HG03378 (cell line): ENCODE data around the gene SLC35E4.
"Not testable (repeated sequence)": the region's sequence is repeated elsewhere in the genome, so short reads cannot be mapped to it uniquely, and the experiment has no call there.

Source experiments
- ATAC-seq: cut with Tn5 transposase; IDR thresholded peaks from one replicate; pipeline ENCODE4 v1.9.1; 2021; ENCODE audit warnings: mild to moderate bottlenecking, moderate library complexity; ENCODE audit not compliant: unreplicated experiment

Gene SLC35E4

DNA sequence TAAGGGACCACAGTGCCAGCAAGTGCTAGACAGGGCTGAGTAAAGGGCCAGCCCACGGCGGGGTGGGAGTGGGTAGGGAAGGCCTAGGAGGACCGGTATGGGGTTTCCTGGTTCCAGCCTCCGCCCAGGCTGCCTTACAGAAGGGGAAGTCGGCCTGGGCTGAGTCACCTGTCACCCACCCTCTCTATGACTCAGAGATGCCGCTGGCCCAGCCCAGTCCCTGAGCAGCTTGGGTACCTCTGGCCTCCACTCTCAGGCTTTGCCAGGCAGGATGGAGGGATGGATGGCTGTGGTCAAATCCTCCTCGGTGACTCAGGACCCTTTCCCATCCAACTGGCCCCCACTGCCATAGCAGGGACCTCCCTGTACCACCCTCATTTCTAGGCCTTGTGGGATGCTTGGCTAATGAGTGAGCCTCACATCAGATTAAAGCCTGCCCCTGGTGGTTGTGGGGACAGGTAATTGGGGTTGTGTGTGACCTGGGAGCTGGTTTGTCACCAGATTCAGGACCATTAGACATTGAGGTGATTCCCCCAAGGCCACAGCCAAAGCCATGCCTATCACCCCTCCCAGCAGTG lies 13.9 kb downstream of the SLC35E4 start:
- ATAC-seq: peak; percentile 81

DNA sequence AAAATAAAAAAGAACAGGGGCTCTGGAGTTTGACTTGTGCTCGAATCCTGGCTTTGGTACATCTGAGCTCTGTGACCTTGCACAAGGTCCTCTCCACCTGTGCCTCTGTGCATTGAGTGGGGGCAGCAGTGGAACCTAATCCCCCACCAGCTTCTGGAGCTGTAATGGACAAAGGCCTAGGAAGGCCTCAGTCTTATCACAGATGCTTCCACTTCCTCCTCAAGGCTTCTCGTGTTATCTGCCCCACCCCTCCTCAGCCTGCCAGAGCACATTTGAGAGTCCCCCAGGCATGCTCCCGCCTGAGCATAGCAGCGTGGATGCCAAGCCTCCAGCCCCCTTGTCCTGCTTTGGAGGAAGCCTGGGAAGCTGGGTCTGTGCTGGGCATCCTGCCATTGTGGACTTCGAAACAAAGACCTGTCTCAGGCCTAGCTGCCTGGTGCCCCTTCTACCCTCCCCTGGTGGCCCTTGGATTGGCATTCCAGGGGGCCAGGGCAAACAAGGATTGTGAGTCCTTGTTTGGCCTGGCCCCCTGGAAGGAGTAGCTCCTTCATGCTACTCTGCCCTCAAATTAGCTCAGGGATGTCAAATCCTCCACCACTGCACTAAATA lies 15.0 kb downstream of the SLC35E4 start:
- ATAC-seq: no peak

DNA sequence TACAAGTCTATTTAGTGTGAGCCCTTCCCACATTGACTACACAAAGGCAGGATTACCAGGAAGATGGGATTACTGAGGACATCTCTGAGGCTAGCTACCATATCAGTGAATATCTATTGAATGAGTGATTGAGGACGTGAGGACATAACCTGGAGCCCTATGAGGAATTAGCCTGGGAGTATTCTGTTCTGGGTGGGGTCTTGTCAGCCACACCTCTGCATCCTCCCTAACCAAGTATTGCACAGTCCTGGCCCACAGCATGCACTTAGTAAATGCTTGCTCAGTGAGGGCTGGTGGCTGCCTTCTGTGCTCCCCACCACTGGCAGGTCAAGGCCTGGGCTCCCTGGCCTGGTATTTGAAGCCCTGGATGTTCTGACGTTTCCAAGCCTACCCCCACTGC lies 17.3 kb downstream of the SLC35E4 start:
- ATAC-seq: no peak

DNA sequence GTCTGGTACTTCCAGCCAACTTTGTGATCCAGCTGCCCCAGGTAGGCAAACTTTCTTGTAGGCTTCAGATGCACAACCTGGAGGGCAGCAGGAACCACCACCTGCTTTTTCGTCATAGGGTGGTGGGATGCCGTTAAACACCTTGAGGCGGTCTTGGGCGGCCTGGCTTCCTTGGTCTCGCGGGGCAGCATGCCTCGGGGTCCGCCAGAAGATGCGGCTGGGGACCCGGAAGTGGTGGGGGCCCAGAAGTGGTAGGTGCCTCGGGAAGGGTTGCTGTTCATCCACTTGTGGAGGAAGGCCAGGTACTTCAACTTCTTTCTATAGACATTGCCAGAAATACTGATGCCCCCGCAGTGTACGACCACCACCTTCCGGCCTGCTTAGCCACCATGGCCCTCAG lies 18.8 kb downstream of the SLC35E4 start:
- ATAC-seq: no peak

- no peak for ATAC-seq
Measured at GRCh38 chr22:30655532-30655931, 20.0 kb downstream of the SLC35E4 start.

GRCh38 chr22:30662040-30662439 lies 26.5 kb downstream of the SLC35E4 start:
- ATAC-seq: no peak

- ATAC-seq: no peak
Measured at GRCh38 chr22:30664798-30665197, 29.2 kb downstream of the SLC35E4 start.

DNA sequence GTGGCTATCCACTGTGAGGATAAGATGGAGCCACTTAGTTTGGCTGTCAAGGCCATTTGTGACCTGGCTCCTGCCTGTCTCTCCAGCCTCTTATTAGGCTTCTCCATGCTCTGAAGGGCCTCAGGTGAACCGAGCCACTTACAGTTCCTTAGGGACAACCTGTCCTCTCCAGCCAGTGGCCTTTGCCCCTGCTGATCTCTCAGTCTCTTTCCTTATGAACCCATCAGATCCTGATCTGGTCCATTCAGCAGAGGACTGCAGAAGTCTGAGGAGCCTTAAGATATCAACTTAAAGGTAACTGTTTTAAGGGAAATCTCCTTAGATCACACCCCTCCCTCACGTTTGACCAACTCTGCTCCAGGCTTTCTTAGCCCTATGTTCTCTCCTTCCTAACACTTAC lies 29.7 kb downstream of the SLC35E4 start:
- no peak for ATAC-seq

- no peak for ATAC-seq
Measured at GRCh38 chr22:30665786-30666185, 30.2 kb downstream of the SLC35E4 start.

DNA sequence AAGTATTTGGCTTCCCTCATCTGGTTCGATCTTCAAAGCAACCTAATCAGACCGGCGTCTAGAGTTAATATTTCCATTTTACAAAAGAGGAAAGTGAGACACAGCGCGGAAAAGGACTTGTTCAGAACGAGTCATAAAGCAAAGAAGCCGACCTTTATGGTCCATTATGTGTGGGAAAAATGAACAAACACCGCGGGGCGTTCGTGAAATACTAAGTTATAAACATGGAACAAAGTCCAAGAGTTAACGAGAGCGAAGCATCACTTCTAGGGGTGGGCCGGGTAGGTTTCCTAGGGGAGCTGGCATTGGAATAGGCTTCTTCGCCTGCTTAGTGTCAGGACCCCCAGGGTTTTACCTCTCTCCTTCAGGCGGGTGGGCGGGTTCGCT lies 31.5 kb downstream of the SLC35E4 start:
- no peak for ATAC-seq

DNA sequence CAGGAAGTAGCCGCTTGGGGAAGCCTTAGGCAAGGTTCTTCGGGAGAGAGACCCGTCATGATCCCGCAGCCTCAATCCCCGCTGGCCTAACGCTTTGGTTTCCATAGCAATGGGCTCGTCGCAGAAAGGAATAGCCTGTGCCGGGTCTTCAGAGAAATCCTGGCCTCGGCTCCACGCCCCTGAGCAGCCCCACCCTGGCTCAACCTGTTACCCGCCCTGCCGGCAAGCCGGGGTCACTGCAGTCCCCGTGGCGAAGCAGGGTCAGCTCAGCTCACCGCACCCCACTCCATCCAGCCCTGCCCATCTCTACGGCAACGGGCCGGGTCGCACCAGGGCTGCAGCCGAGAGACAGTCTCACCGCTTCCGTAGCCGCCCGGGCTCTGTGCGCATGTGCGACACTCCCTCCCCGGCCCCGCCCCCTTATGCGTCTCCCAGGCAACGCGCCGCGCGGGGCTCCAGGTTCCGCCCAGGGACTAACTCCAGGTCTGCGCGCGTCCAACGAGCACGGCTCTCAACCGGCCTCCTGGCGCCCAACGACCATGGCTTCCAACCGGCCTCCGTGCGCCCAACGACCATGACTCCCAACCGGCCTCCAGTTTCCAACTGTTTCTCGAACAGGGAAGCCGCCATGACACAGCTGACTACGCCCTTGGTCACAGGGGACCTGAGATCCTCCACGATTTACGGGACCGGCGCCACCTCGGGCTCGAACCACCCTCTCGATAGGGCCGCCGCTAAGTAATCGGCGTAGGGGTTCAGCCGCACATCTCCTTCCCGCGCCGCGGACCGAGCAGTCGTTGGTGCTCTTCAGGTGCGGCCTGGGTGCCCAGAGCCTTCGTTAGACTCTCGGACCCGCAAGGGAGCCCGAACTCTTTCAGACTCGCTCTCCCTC lies 32.2 kb downstream of the SLC35E4 start, which contains the start of gene DUSP18:
Gene DUSP18 (minus strand): TSS at position 382 of the 892 bp plus-strand sequence. CDS start 3,872 bp downstream, outside the sequence.
- peak; percentile 83 for ATAC-seq

DNA sequence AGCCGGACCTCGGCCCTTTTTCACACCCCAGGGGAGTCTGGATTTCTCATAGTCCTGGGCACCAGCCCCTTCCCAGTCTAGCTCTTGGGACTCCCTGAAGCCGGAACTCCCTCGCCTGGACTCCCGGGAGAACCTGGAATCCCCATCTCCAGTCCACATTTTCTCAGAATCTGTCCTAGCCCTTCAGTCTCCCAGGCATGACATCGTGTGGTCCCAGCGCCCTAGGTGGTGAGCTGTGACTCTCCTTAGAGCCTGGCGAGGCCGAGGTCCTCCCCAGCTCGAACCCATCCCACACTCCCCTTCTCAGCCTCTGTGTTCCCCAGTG lies 32.8 kb downstream of the SLC35E4 start:
- ATAC-seq: no peak

- no peak for ATAC-seq
Measured at GRCh38 chr22:30671071-30671470, 35.5 kb downstream of the SLC35E4 start.

GRCh38 chr22:30673136-30673535 lies 37.6 kb downstream of the SLC35E4 start:
- ATAC-seq: no peak

GRCh38 chr22:30674482-30674881 lies 38.9 kb downstream of the SLC35E4 start:
- ATAC-seq: no peak

DNA sequence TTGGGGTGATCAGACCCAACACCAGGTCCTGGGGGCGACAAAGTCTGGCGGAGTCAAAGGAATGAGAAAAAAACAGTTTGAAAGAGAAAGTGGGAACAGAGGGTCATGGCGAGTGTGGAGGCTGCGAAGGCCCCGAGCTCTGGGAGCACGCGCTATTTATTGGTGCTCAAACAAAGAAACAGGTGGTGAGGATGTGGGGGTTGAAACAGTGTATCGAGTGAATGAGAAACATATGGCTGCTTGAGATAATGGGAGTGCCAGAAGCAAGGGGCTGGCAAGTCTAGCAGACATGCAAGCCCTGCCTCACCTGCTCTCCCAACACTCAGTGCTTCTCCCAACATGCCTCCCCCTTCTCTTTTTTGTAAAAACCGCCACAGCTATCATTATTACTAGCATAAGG lies 39.9 kb downstream of the SLC35E4 start:
- no peak for ATAC-seq

- ATAC-seq: not testable (repeated sequence)
Measured at GRCh38 chr22:30676565-30676964, 41.0 kb downstream of the SLC35E4 start.

DNA sequence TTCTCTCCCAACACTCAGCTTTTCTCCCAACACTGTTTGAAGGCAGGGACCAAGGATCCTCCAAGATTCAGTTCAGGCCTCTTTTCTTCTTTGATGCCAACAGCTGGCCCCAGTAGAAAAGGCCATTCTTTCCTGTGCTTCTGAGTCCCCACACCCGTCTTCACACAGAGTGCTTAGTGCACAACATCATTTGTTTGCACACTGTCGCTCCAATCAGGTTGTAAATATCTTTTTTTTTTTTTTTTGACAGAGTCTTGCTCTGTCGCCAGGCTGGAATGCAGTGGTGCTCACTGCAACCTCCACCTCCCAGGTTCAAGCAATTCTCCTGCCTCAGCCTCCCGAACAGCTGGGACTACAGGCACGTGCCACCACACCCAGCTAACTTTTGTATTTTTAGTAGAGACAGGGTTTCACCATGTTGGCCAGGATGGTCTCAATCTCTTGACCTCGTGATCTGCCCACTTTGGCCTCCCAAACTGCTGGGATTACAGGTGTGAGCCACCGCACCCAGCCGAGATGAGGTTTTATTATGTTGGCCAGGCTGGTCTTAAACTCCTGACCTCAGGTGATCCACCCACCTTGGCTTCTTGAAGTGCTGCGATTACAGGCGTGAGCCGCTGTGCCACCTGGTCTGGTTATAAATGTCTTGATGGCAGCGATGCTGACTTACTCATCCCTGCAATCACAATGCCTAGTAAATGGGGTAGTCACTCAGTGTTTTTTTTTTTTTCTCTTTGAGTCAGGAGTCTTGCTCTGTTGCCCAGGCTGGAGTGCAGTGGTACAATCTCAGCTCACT lies 44.5 kb downstream of the SLC35E4 start:
- not testable (repeated sequence) for ATAC-seq

- ATAC-seq: no peak
Measured at GRCh38 chr22:30680991-30681770, 45.6 kb downstream of the SLC35E4 start.

DNA sequence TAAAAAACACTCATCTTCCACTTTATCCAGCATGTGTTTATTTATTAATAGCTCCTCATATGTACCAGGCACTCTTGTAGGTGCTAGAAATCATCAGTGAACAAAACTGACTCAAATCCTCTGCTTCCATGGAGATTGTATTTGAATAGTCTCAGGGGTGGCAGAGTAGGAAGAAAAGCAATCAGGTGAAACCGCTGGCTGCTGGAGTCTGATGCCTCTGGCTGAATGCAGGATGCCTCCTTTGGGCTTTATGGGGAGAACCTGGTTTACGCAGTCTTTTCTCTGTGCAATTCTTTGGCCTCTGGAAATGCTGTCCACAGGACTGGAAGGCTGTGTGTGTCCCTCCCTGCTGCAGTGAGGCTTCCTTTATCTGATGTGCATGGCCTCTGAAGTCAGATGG lies 46.2 kb downstream of the SLC35E4 start:
- no peak for ATAC-seq
